ENCODE measurements around the gene VAV3.
A peak's percentile ranks its signal among the peaks of the same experiment; 100 is the strongest.

VAV3 gene

GRCh38 chr1:107625405-107626029 is 339.5 kb downstream of the VAV3 start:
- Mint-ChIP-seq H3K36me3 (ENCODE audit: low read depth) (no peaks in the 10 kb centered on the region), H3K27ac (no peak overlapping the region), H3K4me1 (ENCODE audit: low read depth) (no peaks in the 10 kb centered on the region), H3K4me3 (no peak overlapping the region), H3K27me3 (no peaks in the 10 kb centered on the region), H3K9me3 (no peaks in the 10 kb centered on the region)
- intact Hi-C loops (cut with micrococcal nuclease) = no loop called here

GRCh38 chr1:107623431-107623830 is 341.5 kb downstream of the VAV3 start:
- intact Hi-C loops (cut with micrococcal nuclease) = no loop called here
- no peaks in the 10 kb centered on the region for H3K9me3 Mint-ChIP-seq
- no peak overlapping the region for H3K4me3 Mint-ChIP-seq
- no peaks in the 10 kb centered on the region for H3K36me3 Mint-ChIP-seq (ENCODE audit: low read depth)
- no peak overlapping the region for H3K27ac Mint-ChIP-seq
- H3K27me3 Mint-ChIP-seq = no peaks in the 10 kb centered on the region
- H3K4me1 Mint-ChIP-seq (ENCODE audit: low read depth) = no peaks in the 10 kb centered on the region

GRCh38 chr1:107622966-107623365 is 342.0 kb downstream of the VAV3 start:
- peaks cover 1% of the 10 kb centered on the region for H3K36me3 Mint-ChIP-seq (ENCODE audit: low read depth)
- H3K4me1 Mint-ChIP-seq (ENCODE audit: low read depth) = no peaks in the 10 kb centered on the region
- intact Hi-C loops (cut with micrococcal nuclease) = no loop called here

GRCh38 chr1:107622535-107622934 is 342.4 kb downstream of the VAV3 start:
- no peak overlapping the region for H3K27ac Mint-ChIP-seq
- no peaks in the 10 kb centered on the region for H3K4me1 Mint-ChIP-seq (ENCODE audit: low read depth)
- no peak overlapping the region for H3K4me3 Mint-ChIP-seq

More at GRCh38 chr1:107622966-107623365, 342.0 kb downstream of the VAV3 start:
- Mint-ChIP-seq H3K27me3 (no peaks in the 10 kb centered on the region), H3K27ac (no peak overlapping the region), H3K4me3 (no peak overlapping the region), H3K9me3 (no peaks in the 10 kb centered on the region)

GRCh38 chr1:107620753-107621152 is 344.2 kb downstream of the VAV3 start:
- Mint-ChIP-seq H3K36me3 (ENCODE audit: low read depth) (peaks cover 20% of the 10 kb centered on the region), H3K4me3 (no peak overlapping the region), H3K27ac (no peak overlapping the region), H3K9me3 (peaks cover 6% of the 10 kb centered on the region), H3K27me3 (no peaks in the 10 kb centered on the region), H3K4me1 (ENCODE audit: low read depth) (no peaks in the 10 kb centered on the region)
- intact Hi-C loops (cut with micrococcal nuclease) = no loop called here

More at GRCh38 chr1:107622535-107622934, 342.4 kb downstream of the VAV3 start:
- no peaks in the 10 kb centered on the region for H3K27me3 Mint-ChIP-seq
- H3K9me3 Mint-ChIP-seq = no peaks in the 10 kb centered on the region
- H3K36me3 Mint-ChIP-seq (ENCODE audit: low read depth) = peaks cover 5% of the 10 kb centered on the region
- intact Hi-C loops (cut with micrococcal nuclease) = no loop called here

GRCh38 chr1:107618539-107618938 is 346.4 kb downstream of the VAV3 start:
- intact Hi-C loops (cut with micrococcal nuclease) = no loop called here

GRCh38 chr1:107617921-107618320 is 347.1 kb downstream of the VAV3 start:
- Mint-ChIP-seq H3K4me3 (no peak overlapping the region), H3K27ac (no peak overlapping the region), H3K36me3 (ENCODE audit: low read depth) (peaks cover 48% of the 10 kb centered on the region), H3K27me3 (no peaks in the 10 kb centered on the region), H3K4me1 (ENCODE audit: low read depth) (no peaks in the 10 kb centered on the region), H3K9me3 (peaks cover 22% of the 10 kb centered on the region)
- intact Hi-C loops (cut with micrococcal nuclease) = no loop called here

More at GRCh38 chr1:107618539-107618938, 346.4 kb downstream of the VAV3 start:
- H3K4me1 Mint-ChIP-seq (ENCODE audit: low read depth) = no peaks in the 10 kb centered on the region
- no peak overlapping the region for H3K4me3 Mint-ChIP-seq
- H3K27me3 Mint-ChIP-seq = no peaks in the 10 kb centered on the region
- H3K36me3 Mint-ChIP-seq (ENCODE audit: low read depth) = peaks cover 42% of the 10 kb centered on the region
- no peak overlapping the region for H3K27ac Mint-ChIP-seq
- peaks cover 16% of the 10 kb centered on the region for H3K9me3 Mint-ChIP-seq

- peaks cover 27% of the 10 kb centered on the region for H3K9me3 Mint-ChIP-seq
- H3K27me3 Mint-ChIP-seq = no peaks in the 10 kb centered on the region
- H3K27ac Mint-ChIP-seq = no peak overlapping the region
- intact Hi-C loops (cut with micrococcal nuclease) = no loop called here
- H3K4me3 Mint-ChIP-seq = no peak overlapping the region
- no peaks in the 10 kb centered on the region for H3K4me1 Mint-ChIP-seq (ENCODE audit: low read depth)
- peaks cover 53% of the 10 kb centered on the region for H3K36me3 Mint-ChIP-seq (ENCODE audit: low read depth)
These were observed 347.5 kb downstream of the VAV3 start for GRCh38 chr1:107617456-107617855.

GRCh38 chr1:107609808-107610207 is 355.2 kb downstream of the VAV3 start:
- Mint-ChIP-seq H3K4me3 (no peak overlapping the region), H3K4me1 (ENCODE audit: low read depth) (no peaks in the 10 kb centered on the region), H3K27ac (no peak overlapping the region), H3K27me3 (no peaks in the 10 kb centered on the region), H3K36me3 (ENCODE audit: low read depth) (peaks cover 50% of the 10 kb centered on the region), H3K9me3 (peaks cover 38% of the 10 kb centered on the region)
- intact Hi-C loops (cut with micrococcal nuclease) = no loop called here

- H3K27ac Mint-ChIP-seq = no peak overlapping the region
- peaks cover 12% of the 10 kb centered on the region for H3K9me3 Mint-ChIP-seq
- peaks cover 32% of the 10 kb centered on the region for H3K36me3 Mint-ChIP-seq (ENCODE audit: low read depth)
- no peaks in the 10 kb centered on the region for H3K27me3 Mint-ChIP-seq
- intact Hi-C loops (cut with micrococcal nuclease) = no loop called here
- no peak overlapping the region for H3K4me3 Mint-ChIP-seq
- no peaks in the 10 kb centered on the region for H3K4me1 Mint-ChIP-seq (ENCODE audit: low read depth)
These were observed 360.2 kb downstream of the VAV3 start for GRCh38 chr1:107604825-107605224.

GRCh38 chr1:107600607-107601160 is 364.3 kb downstream of the VAV3 start:
- Mint-ChIP-seq H3K4me3 (no peak overlapping the region), H3K4me1 (ENCODE audit: low read depth) (no peaks in the 10 kb centered on the region), H3K9me3 (peaks cover 2% of the 10 kb centered on the region)

GRCh38 chr1:107599220-107599619 is 365.8 kb downstream of the VAV3 start:
- H3K9me3 Mint-ChIP-seq = no peaks in the 10 kb centered on the region
- no peaks in the 10 kb centered on the region for H3K27me3 Mint-ChIP-seq
- intact Hi-C loops (cut with micrococcal nuclease) = loop anchor here (10.0 kb wide), 1 partner anchor 146 kb away; no protein-coding TSS in a partner anchor
- H3K4me3 Mint-ChIP-seq = no peak overlapping the region
- H3K4me1 Mint-ChIP-seq (ENCODE audit: low read depth) = peaks cover 7% of the 10 kb centered on the region
- H3K36me3 Mint-ChIP-seq (ENCODE audit: low read depth) = peaks cover 27% of the 10 kb centered on the region
- H3K27ac Mint-ChIP-seq = no peak overlapping the region

More at GRCh38 chr1:107600607-107601160, 364.3 kb downstream of the VAV3 start:
- peaks cover 28% of the 10 kb centered on the region for H3K36me3 Mint-ChIP-seq (ENCODE audit: low read depth)
- no peak overlapping the region for H3K27ac Mint-ChIP-seq
- H3K27me3 Mint-ChIP-seq = no peaks in the 10 kb centered on the region
- intact Hi-C loops (cut with micrococcal nuclease) = no loop called here

- H3K27me3 Mint-ChIP-seq = no peaks in the 10 kb centered on the region
- peaks cover 27% of the 10 kb centered on the region for H3K36me3 Mint-ChIP-seq (ENCODE audit: low read depth)
- H3K27ac Mint-ChIP-seq = no peak overlapping the region
These were observed 367.7 kb downstream of the VAV3 start for GRCh38 chr1:107597290-107597689.

GRCh38 chr1:107594536-107594935 is 370.4 kb downstream of the VAV3 start:
- Mint-ChIP-seq H3K27ac (peak overlapping the region; percentile 63), H3K9me3 (no peaks in the 10 kb centered on the region), H3K4me1 (ENCODE audit: low read depth) (peaks cover 32% of the 10 kb centered on the region), H3K36me3 (ENCODE audit: low read depth) (peaks cover 12% of the 10 kb centered on the region), H3K27me3 (no peaks in the 10 kb centered on the region), H3K4me3 (no peak overlapping the region)
- intact Hi-C loops (cut with micrococcal nuclease) = loop anchor here (10.0 kb wide), 1 partner anchor 150 kb away; no protein-coding TSS in a partner anchor

More at GRCh38 chr1:107597290-107597689, 367.7 kb downstream of the VAV3 start:
- Mint-ChIP-seq H3K4me3 (no peak overlapping the region), H3K4me1 (ENCODE audit: low read depth) (peaks cover 12% of the 10 kb centered on the region), H3K9me3 (no peaks in the 10 kb centered on the region)
- intact Hi-C loops (cut with micrococcal nuclease) = loop anchor here (10.0 kb wide), 1 partner anchor 148 kb away; no protein-coding TSS in a partner anchor
